B cell (primary cell): ENCODE data around the gene PUS7. TPM values are rescaled to one million over a fixed set of nuclear protein-coding genes. Genes with fewer than 3 reads are reported as not detected.

ENCODE experiments used
- ATAC-seq: fragments of 200-7000 bp; cut with Tn5 transposase; one replicate; pipeline ENCODE4 v1.10.0; 2021; ENCODE audit warnings: low read depth, mild to moderate bottlenecking, moderate number of reproducible peaks, moderate library complexity
- CTCF ChIA-PET: fragments of 350-600 bp; sonication (Branson Sonifier 250); formaldehyde crosslinking; loops from one replicate; lab custom pipeline; 2021; ENCODE audit warnings: antibody characterized with exemption, inconsistent platforms; lab: Charles Lee
- POLR2A ChIA-PET: fragments of 350-600 bp; sonication (Branson Sonifier 250); formaldehyde crosslinking; loops from one replicate; lab custom pipeline; 2021; ENCODE audit warnings: antibody characterized with exemption; lab: Charles Lee
- DNase-seq: peaks from one replicate; pipeline ENCODE4 v3.0.0; 2013
- H2AFZ ChIP-seq: 2 replicates; pipeline ENCODE4 v1.6.1; 2012; ENCODE audit warnings: mild to moderate bottlenecking, low read depth, low read length; ENCODE audit not compliant: insufficient read depth, poor library complexity, severe bottlenecking
- H3K27ac ChIP-seq, 2 donors: 1 replicate in 1 of 2; 2 replicates in 1 of 2; pipeline ENCODE4 v1.5.1; 2012 to 2013; ENCODE audit warnings: low read length in 2 of 2, mild to moderate bottlenecking in 2 of 2, moderate library complexity in 1 of 2
- H3K27me3 ChIP-seq, 4 experiments: fragments of 200-600 bp in 1 of 4; sonication (generic) in 1 of 4; replicated peaks in 1 of 4; 1 replicate in 2 of 4; 2 replicates in 2 of 4; pipeline versions ENCODE4 v1.6.1 to v1.7.0; 2013 to 2016; ENCODE audit warnings: low read length in 3 of 4, mild to moderate bottlenecking in 2 of 4, mixed read lengths in 1 of 4, moderate library complexity in 1 of 4; ENCODE audit not compliant: insufficient read depth in 4 of 4, control insufficient read depth in 3 of 4; ENCODE audit errors: control extremely low read depth in 1 of 4
- H3K36me3 ChIP-seq, 2 experiments: replicated peaks in 1 of 2; 1 replicate in 1 of 2; 2 replicates in 1 of 2; pipeline versions ENCODE4 v1.6.1 to v1.7.1; 2013; ENCODE audit warnings: low read length in 1 of 2; ENCODE audit not compliant: insufficient read depth in 2 of 2, control insufficient read depth in 1 of 2; ENCODE audit errors: control extremely low read depth in 1 of 2, extremely low read depth in 1 of 2
- H3K4me1 ChIP-seq, 2 donors: fragments of 200-600 bp in 1 of 2; sonication (generic) in 1 of 2; 1 replicate in 1 of 2; 2 replicates in 1 of 2; pipeline versions ENCODE4 v1.5.1 to v1.6.1; 2013 to 2017; ENCODE audit warnings: low read length in 2 of 2; ENCODE audit not compliant: control insufficient read depth in 2 of 2, insufficient read depth in 2 of 2
- H3K4me2 ChIP-seq: replicated peaks from 2 replicates; pipeline ENCODE3; 2012; ENCODE audit warnings: mild to moderate bottlenecking, low read depth, low read length; ENCODE audit not compliant: poor library complexity, severe bottlenecking
- H3K4me3 ChIP-seq, 5 experiments: fragments of 200-600 bp in 1 of 5; sonication (generic) in 1 of 5; 1 replicate in 3 of 5; 2 replicates in 2 of 5; pipeline versions ENCODE4 v1.5.1 to v1.7.0; 2011 to 2016; ENCODE audit warnings: low read length in 4 of 5, mild to moderate bottlenecking in 4 of 5, low read depth in 2 of 5, control low read depth in 1 of 5, moderate library complexity in 1 of 5; ENCODE audit not compliant: insufficient read depth in 1 of 5; ENCODE audit errors: control extremely low read depth in 1 of 5, extremely low read depth in 1 of 5
- H3K79me2 ChIP-seq: fragments of 200-600 bp; sonication (generic); one replicate; pipeline ENCODE4 v1.6.0; 2016; ENCODE audit warnings: low read length; ENCODE audit not compliant: control insufficient read depth, insufficient read depth
- H3K9ac ChIP-seq: fragments of 200-600 bp; sonication (generic); 2 replicates; pipeline ENCODE4 v1.6.1; 2017; ENCODE audit warnings: mild to moderate bottlenecking, low read length, moderate library complexity
- H3K9me3 ChIP-seq, 3 donors: one replicate each; pipeline versions ENCODE4 v1.6.1 to v1.7.1; 2013; ENCODE audit warnings: low read length in 2 of 3; ENCODE audit not compliant: control insufficient read depth in 2 of 3, insufficient read depth in 1 of 3; ENCODE audit errors: control extremely low read depth in 1 of 3
- H4K20me1 ChIP-seq: 2 replicates; pipeline ENCODE4 v1.6.0; 2012; ENCODE audit warnings: mild to moderate bottlenecking, low read length; ENCODE audit not compliant: insufficient read depth, control insufficient read depth, poor library complexity, severe bottlenecking
- H3K27ac Mint-ChIP-seq: one replicate; pipeline ENCODE4 v1.8.0; 2021; ENCODE audit warnings: mixed read lengths
- H3K27me3 Mint-ChIP-seq: one replicate; pipeline ENCODE4 v1.8.0; 2021; ENCODE audit warnings: mixed read lengths
- H3K4me1 Mint-ChIP-seq: one replicate; pipeline ENCODE4 v1.8.0; 2021; ENCODE audit warnings: mixed read lengths
- H3K4me3 Mint-ChIP-seq: one replicate; pipeline ENCODE4 v1.8.0; 2021; ENCODE audit warnings: mixed read lengths
- H3K9me3 Mint-ChIP-seq: one replicate; pipeline ENCODE4 v1.8.0; 2022; ENCODE audit warnings: mixed read lengths; ENCODE audit not compliant: insufficient read depth
- CTCF ChIP-seq: fragments of 200-600 bp; IDR thresholded peaks from one replicate; pipeline ENCODE4 v1.8.0; 2022; ENCODE audit warnings: antibody characterized with exemption, mild to moderate bottlenecking
- EZH2 ChIP-seq: IDR thresholded peaks from 2 replicates; pipeline ENCODE4 v1.6.1; 2012; ENCODE audit warnings: borderline replicate concordance, low read depth, mild to moderate bottlenecking, moderate library complexity, low read length; ENCODE audit not compliant: insufficient read depth, poor library complexity, severe bottlenecking
- WGBS: methylation state at CpG from one replicate; pipeline ENCODE4 v1.1.5; 2013; ENCODE audit warnings: missing lambda C conversion rate; ENCODE audit not compliant: insufficient coverage; 5-methylcytosine and 5-hydroxymethylcytosine counted together
- intact Hi-C: fragments of 100-400 bp; cut with micrococcal nuclease; formaldehyde crosslinking; loops from one replicate; pipeline ENCODE4 v1.10.0; 2022
- polyA plus RNA-seq: library from polyadenylated mRNA; depleted of rRNA; stranded (reverse); fragments of >200 nt; gene quantifications from 2 replicates; pipeline ENCODE4 v1.2.3, GENCODE V29; 2012
- total RNA-seq, 2 donors: library from RNA; stranded (reverse); fragments of 120-200 nt in 1 of 2; gene quantifications; 1 replicate in 1 of 2; 2 replicates in 1 of 2; pipeline versions ENCODE4 v1.2.3 to v1.2.4, GENCODE V29; 2013 to 2022

PUS7 gene
- total and polyA plus RNA-seq, 2 donors (not counting 1 experiment from before 2014, with no cell fraction given) = 2.0 to 7.7 TPM

- Histone ChIP-seq H3K27me3 (no peaks in the 10 kb centered on the region), H3K36me3 (peaks cover 2 to 13% of the 10 kb centered on the region in 2 experiments), H3K4me3 (peak within 1 kb of the TSS; percentile 81 to 98 (median 88)), H3K4me2 (peak within 1 kb of the TSS; percentile 97), H3K27ac (peak within 1 kb of the TSS; percentile 74 to 91), H3K79me2 (peaks cover 38% of the 10 kb centered on the region), H4K20me1 (no peaks in the 10 kb centered on the region), H3K4me1 (peaks cover 18 to 22% of the 10 kb centered on the region in 2 donors), H2AFZ (peak within 1 kb of the TSS; percentile 92), H3K9ac (peak within 1 kb of the TSS; percentile 82), H3K9me3 (no peaks in the 10 kb centered on the region)
- no peak for TF ChIP-seq EZH2
- TF ChIP-seq CTCF = peak; percentile 84
- intact Hi-C loops = loop anchor here (1.0 to 5.0 kb wide), 7 partner anchors 10 to 1635 kb away; partner anchors contain the start of genes HBP1, KMT2E, ORC5 and PUS7
- Mint-ChIP-seq H3K4me1 (peaks cover 24% of the 10 kb centered on the region), H3K27me3 (no peaks in the 10 kb centered on the region), H3K27ac (peak within 1 kb of the TSS; percentile 97), H3K4me3 (peak within 1 kb of the TSS; percentile 92), H3K9me3 (no peaks in the 10 kb centered on the region)
- CTCF ChIA-PET = interaction anchor here (0.6 to 1.8 kb wide), 16 partner anchors 9 to 610 kb away, joined by 3 to 9 read pairs (median 3); partner anchors contain the start of gene PUS7
- peak; percentile 95 for DNase-seq
- WGBS = 0% methylated on average over 39 of the region's 42 CpGs
- POLR2A ChIA-PET = interaction anchor here (0.5 to 1.6 kb wide), 8 partner anchors 9 to 580 kb away, joined by 3 to 22 read pairs (median 4); partner anchors contain the start of genes PUS7, SRPK2 and SYPL1
- ATAC-seq = peak; percentile 97
Observed at GRCh38 chr7:105531792-105532671, 10.0 kb upstream of the PUS7 start, which contains the start of gene RINT1. Gene RINT1 (plus strand): TSS chr7:105532201. CDS start chr7:105532316, 115 bp downstream.
